ENCODE data around the gene FETUB.
"Not testable (repeated sequence)": the region's sequence is repeated elsewhere in the genome, so short reads cannot be mapped to it uniquely, and the experiment has no call there.

The FETUB gene

GRCh38 chr3:186613637-186614265 lies 26.4 kb upstream of the FETUB start:
- no peak for DNase-seq (ENCODE audit: low read depth)

GRCh38 chr3:186614266-186614596 lies 26.0 kb upstream of the FETUB start:
- no peak for DNase-seq (ENCODE audit: low read depth)

DNA sequence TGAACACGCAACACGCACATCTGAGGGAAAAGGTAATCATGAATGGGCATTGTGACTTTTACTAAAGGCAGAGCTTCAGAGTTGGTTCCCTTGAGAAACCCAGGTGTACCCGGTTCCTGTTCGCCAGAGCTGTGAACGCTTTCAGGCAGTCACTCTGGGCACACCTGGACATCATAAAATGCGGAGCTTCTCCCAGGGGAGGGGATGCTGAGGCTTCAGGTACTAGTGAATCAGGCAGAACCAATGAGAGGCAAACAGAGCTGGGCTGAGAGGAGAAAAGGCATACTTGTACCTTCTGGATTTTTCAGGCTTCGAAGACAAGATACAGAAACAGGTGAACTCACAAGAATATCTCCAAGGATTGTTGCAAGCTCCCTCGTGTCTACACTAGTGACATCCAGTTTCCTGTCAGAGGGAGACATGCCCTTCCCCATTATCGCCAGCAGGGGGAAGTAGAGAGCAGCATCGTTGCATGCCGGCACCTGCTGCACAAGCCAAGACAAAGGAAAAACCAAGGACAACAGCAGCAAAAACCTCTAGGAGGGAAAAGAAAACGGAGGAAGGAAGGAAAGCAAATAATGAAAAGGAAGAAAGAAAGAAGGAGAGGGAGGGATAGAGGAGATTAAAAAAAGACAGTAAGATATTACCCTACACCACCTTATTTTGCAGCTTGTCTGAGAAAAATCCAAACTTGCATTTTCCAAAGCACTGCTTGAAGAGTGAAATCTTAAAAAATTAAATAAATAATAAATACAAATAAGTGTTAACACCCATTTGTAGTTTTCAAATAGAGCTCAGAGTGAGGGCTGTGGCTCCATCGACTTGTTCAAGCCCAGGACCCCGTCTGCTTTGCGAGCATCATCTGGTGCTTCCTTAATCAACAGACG lies 25.4 kb upstream of the FETUB start:
- DNase-seq (ENCODE audit: low read depth), result peak; percentile 52

DNA sequence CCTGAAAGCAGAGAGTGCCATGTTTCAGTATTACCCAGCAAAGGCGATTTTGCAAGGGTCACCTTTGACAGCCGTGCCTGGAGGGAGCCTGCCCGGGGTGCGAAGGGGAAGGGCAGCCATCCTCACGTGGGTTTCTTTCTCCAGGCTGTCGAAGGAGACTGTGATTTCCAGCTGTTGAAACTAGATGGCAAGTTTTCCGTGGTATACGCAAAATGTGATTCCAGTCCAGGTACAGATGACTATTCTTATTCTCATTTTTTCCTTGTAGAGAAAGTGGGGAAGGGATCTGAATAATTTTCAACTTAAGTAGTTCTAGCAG lies 23.9 kb upstream of the FETUB start:
- no peak for DNase-seq (ENCODE audit: low read depth)

GRCh38 chr3:186617036-186617946 lies 22.9 kb upstream of the FETUB start:
- DNase-seq (ENCODE audit: low read depth), result peak; percentile 74

DNA sequence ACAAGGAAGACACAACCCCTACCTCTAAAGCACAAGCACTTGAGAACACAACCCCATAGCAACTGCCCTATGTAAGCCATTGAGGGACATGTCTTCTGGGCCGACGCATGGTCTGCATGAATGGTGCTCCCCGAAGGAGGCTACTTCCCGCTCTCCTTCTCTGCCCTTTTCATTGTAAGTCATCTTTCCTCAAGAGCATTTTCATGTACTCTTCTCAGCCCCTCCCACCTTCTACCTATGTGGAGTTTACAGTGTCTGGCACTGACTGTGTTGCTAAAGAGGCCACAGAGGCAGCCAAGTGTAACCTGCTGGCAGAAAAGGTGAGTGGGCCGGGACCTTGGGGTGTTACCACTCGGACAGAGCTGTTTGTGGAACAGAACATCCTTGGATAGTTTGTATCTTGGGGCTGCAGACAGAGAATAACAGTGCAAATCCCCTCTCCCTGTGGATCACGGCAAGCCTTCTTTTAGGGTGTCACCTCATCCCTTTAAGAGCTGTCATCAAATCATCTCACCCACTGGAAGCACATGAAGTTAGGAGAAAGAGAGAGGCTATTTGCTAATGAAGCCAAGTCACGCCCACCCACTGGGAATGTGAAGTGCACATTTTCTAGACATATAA lies 21.8 kb upstream of the FETUB start:
- no peak for DNase-seq (ENCODE audit: low read depth)

GRCh38 chr3:186619787-186620212 lies 20.4 kb upstream of the FETUB start:
- no peak for DNase-seq (ENCODE audit: low read depth)

DNA sequence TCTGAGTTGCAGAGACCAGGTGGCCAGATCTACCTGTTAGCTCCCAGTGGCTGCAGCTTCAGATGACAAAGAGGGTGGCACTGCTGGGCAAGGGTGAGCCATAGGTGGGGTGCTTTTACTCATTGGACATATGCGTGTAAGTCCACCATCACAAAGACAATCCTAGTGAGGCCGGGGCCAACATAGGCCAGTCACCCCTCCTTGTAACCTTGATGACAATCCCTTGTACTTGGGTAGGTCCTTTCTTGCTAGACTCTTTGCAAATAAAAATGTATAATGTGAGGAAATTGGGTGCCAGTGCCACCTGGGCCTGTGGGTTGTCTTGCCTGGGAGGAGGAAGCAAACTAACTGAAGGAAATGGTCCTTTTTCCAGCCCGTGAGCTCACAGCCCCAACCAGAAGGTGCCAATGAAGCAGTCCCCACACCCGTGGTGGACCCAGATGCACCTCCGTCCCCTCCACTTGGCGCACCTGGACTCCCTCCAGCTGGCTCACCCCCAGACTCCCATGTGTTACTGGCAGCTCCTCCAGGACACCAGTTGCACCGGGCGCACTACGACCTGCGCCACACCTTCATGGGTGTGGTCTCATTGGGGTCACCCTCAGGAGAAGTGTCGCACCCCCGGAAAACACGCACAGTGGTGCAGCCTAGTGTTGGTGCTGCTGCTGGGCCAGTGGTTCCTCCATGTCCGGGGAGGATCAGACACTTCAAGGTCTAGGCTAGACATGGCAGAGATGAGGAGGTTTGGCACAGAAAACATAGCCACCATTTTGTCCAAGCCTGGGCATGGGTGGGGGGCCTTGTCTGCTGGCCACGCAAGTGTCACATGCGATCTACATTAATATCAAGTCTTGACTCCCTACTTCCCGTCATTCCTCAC lies 19.7 kb upstream of the FETUB start:
- DNase-seq (ENCODE audit: low read depth), result no peak

GRCh38 chr3:186621894-186622650 lies 18.1 kb upstream of the FETUB start:
- DNase-seq (ENCODE audit: low read depth), result no peak

DNA sequence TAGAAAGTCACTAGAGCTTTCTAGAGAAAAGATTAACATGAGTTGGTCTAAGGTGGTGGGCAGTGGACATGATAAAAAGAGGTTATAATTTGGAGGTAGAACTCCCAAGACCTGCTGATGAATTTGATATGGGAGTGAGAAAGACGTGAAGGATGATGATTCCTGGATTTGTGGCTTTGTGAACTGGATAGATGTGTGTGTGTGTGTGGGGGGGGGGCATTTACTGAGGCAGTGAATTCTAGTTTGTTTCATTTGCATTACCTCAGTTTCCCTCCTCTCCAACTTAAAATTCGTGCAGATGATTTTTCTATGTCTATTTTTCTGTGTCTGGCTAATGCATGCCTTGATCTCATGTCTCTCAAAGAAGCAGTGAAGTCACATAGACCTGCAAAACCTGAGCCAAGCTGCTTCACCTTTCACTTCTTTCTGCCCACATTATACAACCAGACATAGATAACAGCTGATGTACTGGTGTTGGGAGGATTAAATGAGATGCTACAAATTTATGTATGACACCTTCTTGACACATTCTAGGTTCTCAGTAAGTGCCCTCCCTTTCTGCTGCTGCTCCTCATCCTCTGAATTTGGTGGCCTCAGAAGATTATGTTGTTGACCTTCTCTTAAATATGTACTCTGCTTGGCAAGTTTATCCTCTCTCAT lies 17.4 kb upstream of the FETUB start:
- DNase-seq (ENCODE audit: low read depth), result no peak

- no peak for DNase-seq (ENCODE audit: low read depth)
Measured at GRCh38 chr3:186624598-186624997, 15.6 kb upstream of the FETUB start.

GRCh38 chr3:186625600-186626042 lies 14.6 kb upstream of the FETUB start:
- no peak for DNase-seq (ENCODE audit: low read depth)

DNA sequence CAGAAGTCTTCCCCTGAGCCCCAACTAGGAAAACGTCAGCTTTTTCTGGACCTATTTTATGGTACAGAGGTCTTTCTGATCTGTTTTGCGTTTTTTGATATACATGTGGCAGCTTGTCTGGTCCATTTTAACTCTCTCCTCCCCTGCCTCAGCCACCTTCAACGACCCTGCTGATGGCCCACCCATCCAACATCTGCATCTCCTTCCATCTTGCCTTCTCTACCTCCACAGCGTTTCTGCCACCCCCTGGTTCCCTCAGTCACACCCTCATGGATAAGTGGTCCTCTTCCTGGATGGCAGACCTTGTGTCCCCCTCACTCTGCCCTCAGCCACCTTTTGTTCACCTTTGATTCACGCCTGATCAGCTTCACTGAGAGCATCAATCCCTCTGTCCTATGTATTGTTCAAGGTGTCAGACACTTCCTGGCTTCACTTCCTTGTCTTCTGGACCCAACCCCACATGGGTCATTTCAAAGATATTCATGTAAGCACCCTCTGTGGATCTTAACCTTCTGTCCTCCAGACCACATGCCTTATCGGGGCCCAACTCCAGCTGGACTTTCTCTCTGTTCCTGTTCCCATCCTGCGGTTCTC lies 13.8 kb upstream of the FETUB start:
- no peak for DNase-seq (ENCODE audit: low read depth)

- no peak for DNase-seq (ENCODE audit: low read depth)
Measured at GRCh38 chr3:186627852-186628414, 12.3 kb upstream of the FETUB start.

DNA sequence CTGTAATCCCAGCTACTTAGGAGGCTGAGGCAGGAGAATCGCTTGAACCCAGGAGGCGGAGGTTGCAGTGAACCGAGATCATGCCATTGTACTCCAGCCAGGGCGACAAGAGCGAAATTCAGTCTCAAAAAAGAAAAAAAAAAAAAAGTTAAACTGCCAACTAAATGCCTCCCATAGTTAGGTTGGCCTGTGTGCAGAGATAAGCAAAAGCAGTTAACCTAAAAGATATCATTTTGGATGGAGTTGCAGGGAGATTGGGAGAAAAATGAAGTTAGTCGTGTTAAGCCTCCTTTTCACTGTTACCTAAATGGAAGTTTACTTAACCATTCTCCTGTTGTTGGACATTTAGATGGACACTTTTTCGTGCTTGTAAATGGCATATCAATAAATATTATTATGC lies 11.4 kb upstream of the FETUB start:
- no peak for DNase-seq (ENCODE audit: low read depth)

DNA sequence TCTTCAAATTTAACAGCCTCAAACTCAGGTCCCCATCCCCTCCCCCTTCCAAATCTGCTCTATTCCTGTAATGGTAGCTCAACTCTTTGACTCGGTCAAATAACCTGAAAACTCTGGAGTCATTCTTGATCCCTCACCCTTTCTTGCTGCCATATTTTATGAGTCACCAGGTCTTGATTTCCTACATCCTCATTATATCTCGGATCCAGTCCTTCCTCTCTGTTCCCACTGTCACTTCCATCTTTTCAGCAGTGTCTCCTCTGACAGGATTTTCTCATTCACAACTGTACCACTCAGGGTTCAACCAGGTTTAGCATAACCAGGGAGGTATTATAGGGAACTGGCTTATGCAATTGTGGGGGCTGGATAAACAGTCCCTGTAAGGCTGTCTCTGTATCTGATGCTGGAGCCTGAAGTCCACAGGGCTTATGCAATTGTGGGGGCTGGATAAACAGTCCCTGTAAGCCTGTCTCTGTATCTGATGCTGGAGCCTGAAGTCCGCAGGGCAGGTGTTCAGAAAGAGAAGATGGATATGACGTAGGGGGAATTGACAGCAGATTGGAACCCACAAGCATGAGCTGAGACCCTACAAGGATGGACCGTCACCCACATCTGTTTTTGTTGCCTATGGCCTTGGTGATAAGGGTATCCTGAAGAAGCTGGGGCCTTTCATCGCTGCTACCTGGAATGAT lies 9.1 kb upstream of the FETUB start:
- no peak for DNase-seq (ENCODE audit: low read depth)

- no peak for DNase-seq (ENCODE audit: low read depth)
Measured at GRCh38 chr3:186633481-186633880, 6.7 kb upstream of the FETUB start.

GRCh38 chr3:186634207-186634606 lies 6.0 kb upstream of the FETUB start:
- DNase-seq (ENCODE audit: low read depth), result not testable (repeated sequence)

- DNase-seq (ENCODE audit: low read depth), result no peak
Measured at GRCh38 chr3:186635532-186635931, 4.7 kb upstream of the FETUB start.
